GM10266 (cell line): ENCODE results near the gene RBFOX1.

ENCODE experiments used
- DNase-seq: peaks from one replicate; pipeline ENCODE4 v3.0.0; 2012; ENCODE audit errors: extremely low spot score
- TF ChIP-seq, protein P1 (sequence below): IDR thresholded peaks from 2 replicates; pipeline ENCODE4 v1.5.1; 2012; ENCODE audit warnings: mild to moderate bottlenecking, low read depth; ENCODE audit not compliant: control insufficient read depth, insufficient read depth; ENCODE audit errors: missing control alignments

The RBFOX1 gene

DNA sequence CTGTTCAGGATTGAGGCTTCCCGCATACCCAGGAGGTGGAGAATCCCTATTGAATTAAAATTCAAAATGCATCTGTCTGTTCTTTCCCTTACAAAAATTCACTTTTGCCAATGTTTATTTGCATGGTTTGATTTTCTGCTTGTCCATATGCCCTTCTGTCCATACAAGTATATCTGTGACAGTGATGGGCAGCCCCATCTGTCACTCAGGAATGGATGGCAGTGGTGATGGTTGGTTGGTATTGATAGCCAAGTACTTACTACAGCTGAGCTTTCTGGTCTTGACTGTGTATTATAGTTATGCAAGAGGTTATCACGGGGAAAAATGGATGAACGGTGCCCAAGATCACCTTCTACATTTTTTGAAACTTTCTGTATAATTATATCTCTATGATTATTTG lies 171.0 kb downstream of the RBFOX1 start:
- DNase-seq: no peak
- TF ChIP-seq, protein P1, sequence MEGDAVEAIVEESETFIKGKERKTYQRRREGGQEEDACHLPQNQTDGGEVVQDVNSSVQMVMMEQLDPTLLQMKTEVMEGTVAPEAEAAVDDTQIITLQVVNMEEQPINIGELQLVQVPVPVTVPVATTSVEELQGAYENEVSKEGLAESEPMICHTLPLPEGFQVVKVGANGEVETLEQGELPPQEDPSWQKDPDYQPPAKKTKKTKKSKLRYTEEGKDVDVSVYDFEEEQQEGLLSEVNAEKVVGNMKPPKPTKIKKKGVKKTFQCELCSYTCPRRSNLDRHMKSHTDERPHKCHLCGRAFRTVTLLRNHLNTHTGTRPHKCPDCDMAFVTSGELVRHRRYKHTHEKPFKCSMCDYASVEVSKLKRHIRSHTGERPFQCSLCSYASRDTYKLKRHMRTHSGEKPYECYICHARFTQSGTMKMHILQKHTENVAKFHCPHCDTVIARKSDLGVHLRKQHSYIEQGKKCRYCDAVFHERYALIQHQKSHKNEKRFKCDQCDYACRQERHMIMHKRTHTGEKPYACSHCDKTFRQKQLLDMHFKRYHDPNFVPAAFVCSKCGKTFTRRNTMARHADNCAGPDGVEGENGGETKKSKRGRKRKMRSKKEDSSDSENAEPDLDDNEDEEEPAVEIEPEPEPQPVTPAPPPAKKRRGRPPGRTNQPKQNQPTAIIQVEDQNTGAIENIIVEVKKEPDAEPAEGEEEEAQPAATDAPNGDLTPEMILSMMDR: no peak

DNA sequence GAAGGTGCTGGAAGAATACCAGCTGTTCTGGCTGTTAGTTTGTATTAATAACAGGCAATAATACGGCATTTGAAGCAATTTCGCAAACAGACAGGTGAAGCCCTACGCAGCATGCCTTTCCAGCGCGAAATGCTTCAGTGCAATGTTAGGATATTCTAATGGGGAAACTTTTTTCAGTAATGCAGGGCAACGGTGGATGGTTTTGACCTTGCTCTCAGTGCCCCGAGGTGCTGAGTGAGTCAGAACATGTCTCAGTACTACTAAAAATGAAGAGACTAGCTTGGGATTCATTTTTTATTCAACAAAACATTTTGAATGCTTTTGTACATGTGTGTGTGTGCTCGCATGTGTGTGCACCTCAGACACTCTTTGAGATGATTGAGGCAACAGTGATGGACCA lies 172.2 kb downstream of the RBFOX1 start:
- no peak for DNase-seq

DNA sequence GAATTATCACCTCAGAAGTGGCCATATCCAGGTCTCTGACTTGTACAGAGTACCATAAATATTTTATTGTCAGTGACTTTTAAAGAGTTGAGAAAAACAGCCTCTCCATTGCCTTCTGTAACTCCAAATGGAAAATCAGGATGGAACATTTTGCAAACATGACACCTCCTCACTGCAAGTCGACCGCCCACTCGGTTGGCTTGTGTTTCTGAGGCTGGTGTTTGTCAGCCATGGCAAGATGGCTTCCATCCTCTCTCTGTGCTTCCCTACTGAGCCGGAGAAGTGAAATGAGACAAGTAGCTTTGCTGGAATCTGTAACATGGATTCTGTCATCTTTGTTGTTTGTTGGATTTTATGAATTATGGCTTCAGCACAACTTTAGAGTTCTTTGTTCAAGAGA lies 172.8 kb downstream of the RBFOX1 start:
- DNase-seq: no peak
- TF ChIP-seq, protein P1: no peak

More for the DNA sequence above, 172.2 kb downstream of the RBFOX1 start:
- TF ChIP-seq, protein P1: no peak

DNA sequence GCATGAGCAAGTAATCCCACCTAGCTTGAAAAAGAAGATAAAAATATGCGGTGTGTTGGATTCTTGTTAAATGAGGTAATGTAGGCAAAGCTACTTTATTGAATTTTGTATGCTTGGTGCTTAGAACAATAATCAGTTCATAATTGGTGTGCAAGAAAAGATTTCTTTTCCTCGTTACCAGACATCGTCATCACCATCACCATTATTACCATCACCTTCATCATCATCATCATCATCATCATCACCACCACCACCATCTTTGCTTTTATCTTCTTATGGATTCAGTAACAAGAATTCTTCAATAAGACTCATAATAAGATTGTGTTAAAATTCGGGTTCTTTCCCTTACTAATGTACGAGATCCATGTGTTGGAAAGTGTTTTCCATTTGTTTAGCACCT lies 173.7 kb downstream of the RBFOX1 start:
- no peak for DNase-seq
- TF ChIP-seq, protein P1: no peak

DNA sequence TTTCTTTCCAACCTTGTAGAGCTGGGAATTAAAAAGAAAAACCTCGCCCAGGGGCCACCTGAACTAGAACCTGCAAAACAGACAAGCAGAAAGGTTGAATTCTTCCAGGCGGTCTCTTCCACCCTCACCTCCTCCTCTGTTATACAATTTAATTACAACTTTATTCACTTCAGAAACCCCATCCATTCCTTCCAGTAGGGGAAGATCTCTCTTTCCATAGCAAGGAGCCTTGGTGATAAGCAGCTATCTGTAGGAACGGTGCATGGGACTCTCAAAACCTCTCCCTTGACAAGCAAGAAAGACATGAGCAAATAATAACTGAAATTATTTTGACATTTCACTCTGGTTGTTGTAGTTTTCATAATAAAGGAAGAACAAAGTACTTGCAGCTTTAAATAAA lies 176.0 kb downstream of the RBFOX1 start:
- no peak for DNase-seq
- TF ChIP-seq, protein P1: no peak

DNA sequence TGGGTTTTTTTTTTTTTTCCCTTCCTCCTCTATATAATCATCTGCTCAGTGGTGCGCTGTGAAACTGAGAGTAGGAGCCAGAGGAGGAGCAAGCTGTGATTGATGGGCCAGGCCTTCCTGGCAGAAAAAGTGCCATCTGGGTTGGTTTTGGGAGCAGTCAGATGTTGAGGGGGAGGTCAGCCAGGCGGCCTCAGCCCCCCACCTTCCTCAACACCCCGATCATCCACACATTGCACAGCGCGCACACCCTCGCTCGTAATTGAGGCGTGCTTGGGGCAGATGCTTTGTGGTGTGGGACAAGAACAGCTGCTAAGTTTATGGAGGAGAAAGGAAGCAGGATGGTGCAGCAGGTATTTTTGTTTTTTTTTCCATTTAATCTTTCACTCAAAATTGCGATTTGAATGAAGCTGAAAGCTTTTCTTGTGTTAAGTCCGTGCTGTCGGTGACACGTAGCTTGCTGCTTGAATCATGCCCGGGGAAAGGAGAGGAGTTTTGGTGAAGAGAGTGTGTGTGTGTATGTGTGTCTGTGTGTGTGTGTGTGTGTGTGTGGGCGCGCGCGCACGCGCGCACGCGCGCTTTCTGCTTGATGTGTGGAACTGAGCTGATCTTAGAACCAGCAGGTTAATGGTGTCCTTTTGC lies 177.4 kb downstream of the RBFOX1 start:
- TF ChIP-seq, protein P1: no peak
- no peak for DNase-seq

DNA sequence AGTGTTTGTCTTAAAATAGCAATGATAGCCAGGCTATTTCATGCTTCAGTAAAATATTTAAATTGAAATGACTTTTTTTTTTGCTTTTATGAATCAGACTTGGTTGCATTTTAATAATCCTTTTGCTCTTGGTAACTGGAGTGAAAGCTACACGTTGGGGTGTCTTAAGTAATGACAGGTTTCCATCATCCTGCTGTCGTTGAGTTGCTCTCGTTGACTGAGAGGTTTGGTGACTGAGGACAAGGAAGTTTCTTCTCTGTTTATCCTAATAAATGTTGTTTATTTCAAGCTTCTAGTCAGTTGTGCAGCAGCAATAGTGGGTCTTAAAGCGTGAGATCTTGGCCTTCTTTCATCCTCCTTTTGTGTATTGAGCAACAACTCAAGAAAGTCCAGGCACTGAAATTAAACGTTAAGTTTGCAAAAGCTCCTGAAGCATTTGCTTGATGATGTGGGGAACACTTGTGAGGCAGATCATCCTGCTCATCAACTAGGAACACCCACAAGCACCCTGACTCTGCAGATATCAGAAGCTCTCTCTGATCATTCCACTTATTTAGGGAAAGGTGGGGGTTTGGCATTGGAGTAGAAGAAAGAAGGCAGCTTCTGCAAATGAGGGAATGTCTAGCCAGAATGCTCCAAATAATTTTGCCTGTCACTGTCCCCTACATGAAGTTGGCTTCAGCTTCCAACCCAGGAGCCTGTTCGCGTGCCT lies 179.1 kb downstream of the RBFOX1 start:
- TF ChIP-seq, protein P1: no peak

More for the DNA sequence above, 179.1 kb downstream of the RBFOX1 start:
- DNase-seq: no peak
